GM23248 (cell line): Measurements from ENCODE around the gene CSRNP2. TPM values are rescaled to one million over a fixed set of nuclear protein-coding genes. Genes with fewer than 3 reads are reported as not detected.

Experiments
- DNase-seq: peaks from one replicate; pipeline ENCODE4 v3.0.0-alpha.2; 2015
- H2AFZ ChIP-seq: fragments of 200-600 bp; sonication (generic); 2 replicates; pipeline ENCODE4 v1.6.1; 2016; ENCODE audit warnings: antibody characterized with exemption
- H3F3A ChIP-seq: fragments of 200-600 bp; sonication (generic); 2 replicates; pipeline ENCODE4 v1.6.1; 2016; ENCODE audit warnings: mild to moderate bottlenecking, antibody characterized with exemption, mixed run types; ENCODE audit not compliant: insufficient read depth
- H3K27ac ChIP-seq: fragments of 200-600 bp; sonication (generic); 2 replicates; pipeline ENCODE4 v1.5.1; 2016; ENCODE audit warnings: mild to moderate bottlenecking
- H3K27me3 ChIP-seq: fragments of 200-600 bp; sonication (generic); replicated peaks from 2 replicates; pipeline ENCODE4 v1.6.1; 2016; ENCODE audit warnings: mild to moderate bottlenecking; ENCODE audit not compliant: insufficient read depth
- H3K36me3 ChIP-seq: fragments of 200-600 bp; sonication (generic); 2 replicates; pipeline ENCODE4 v1.6.1; 2016; ENCODE audit warnings: low read depth, mild to moderate bottlenecking
- H3K4me1 ChIP-seq: fragments of 200-600 bp; sonication (generic); 2 replicates; pipeline ENCODE4 v1.6.1; 2016; ENCODE audit warnings: mild to moderate bottlenecking; ENCODE audit not compliant: insufficient read depth
- H3K4me2 ChIP-seq: fragments of 200-600 bp; sonication (generic); one replicate; pipeline ENCODE4 v1.6.1; 2016; ENCODE audit warnings: mild to moderate bottlenecking; ENCODE audit not compliant: unreplicated experiment
- H3K4me3 ChIP-seq: fragments of 200-600 bp; sonication (generic); 2 replicates; pipeline ENCODE4 v1.5.1; 2016; ENCODE audit warnings: mild to moderate bottlenecking
- H3K79me2 ChIP-seq: fragments of 200-600 bp; sonication (generic); 2 replicates; pipeline ENCODE4 v1.6.1; 2016; ENCODE audit warnings: mild to moderate bottlenecking; ENCODE audit not compliant: insufficient read depth
- H3K9ac ChIP-seq: fragments of 200-600 bp; sonication (generic); 2 replicates; pipeline ENCODE4 v1.6.1; 2016; ENCODE audit warnings: mild to moderate bottlenecking
- H3K9me2 ChIP-seq: fragments of 200-600 bp; sonication (generic); 2 replicates; pipeline ENCODE4 v1.6.1; 2016; ENCODE audit warnings: mixed run types, mild to moderate bottlenecking, moderate library complexity; ENCODE audit not compliant: insufficient read depth
- H3K9me3 ChIP-seq: fragments of 200-600 bp; sonication (generic); one replicate; pipeline ENCODE4 v1.6.1; 2017; ENCODE audit warnings: low read depth
- H4K20me1 ChIP-seq: fragments of 200-600 bp; sonication (generic); 2 replicates; pipeline ENCODE4 v1.6.0; 2016; ENCODE audit not compliant: insufficient read depth
- EZH2 ChIP-seq: fragments of 200-600 bp; sonication (generic); IDR thresholded peaks from 2 replicates; pipeline ENCODE4 v1.6.1; 2018; ENCODE audit warnings: antibody characterized with exemption, mild to moderate bottlenecking; ENCODE audit not compliant: insufficient read depth, poor library complexity, severe bottlenecking
- EZH2phosphoT487 ChIP-seq: fragments of 200-600 bp; sonication (generic); IDR thresholded peaks from 2 replicates; pipeline ENCODE4 v1.6.1; 2018; ENCODE audit warnings: antibody characterized with exemption, moderate library complexity, mild to moderate bottlenecking, low read depth; ENCODE audit not compliant: insufficient read depth
- WGBS, 2 experiments: methylation state at CpG; one replicate each; pipeline ENCODE4 v1.1.6; 2015 to 2017; ENCODE audit warnings: low lambda C conversion rate in 2 of 2, low coverage in 1 of 2; ENCODE audit errors: missing lambda C conversion rate in 2 of 2; 5-methylcytosine and 5-hydroxymethylcytosine counted together
- in situ Hi-C: fragments of 300-500 bp; cut with MboI; formaldehyde crosslinking; loops from 2 replicates; pipeline ENCODE4 v1.15.0; 2020
- polyA plus RNA-seq: library from polyadenylated mRNA; unstranded; fragments of >200 nt; fragmentation: Nextera tagmentation; extraction: Ambion mirVana; gene quantifications from 2 replicates; pipeline ENCODE4 v1.2.1, GENCODE V29; 2016
- total RNA-seq: library from RNA; depleted of rRNA; stranded (reverse); fragments of >200 nt; shearing (Covaris generic); gene quantifications from 2 replicates; pipeline ENCODE4 v1.2.3, GENCODE V29; 2014

CSRNP2 gene
- total and polyA plus RNA-seq, 2 experiments from 2014 or later: 15.1 to 22.0 TPM

GRCh38 chr12:51021694-51022093 is 61.7 kb downstream of the CSRNP2 start:
- TF ChIP-seq EZH2: no peak
- no peak for TF ChIP-seq EZH2phosphoT487
- no peak for DNase-seq
- 0 out of 2 replicates have a peak, but pooled peaks cover 6% of the 10 kb centered on the region for H4K20me1 ChIP-seq
- H3K9ac ChIP-seq: no peak overlapping the region
- no peak overlapping the region for H3K4me2 ChIP-seq
- H3K79me2 ChIP-seq: peaks cover 82% of the 10 kb centered on the region
- no peak overlapping the region for H2AFZ ChIP-seq
- no peaks in the 10 kb centered on the region for H3K9me2 ChIP-seq
- peaks cover 15% of the 10 kb centered on the region for H3K4me1 ChIP-seq
- H3F3A ChIP-seq: peaks cover 29% of the 10 kb centered on the region
- H3K36me3 ChIP-seq: no peaks in the 10 kb centered on the region
- in situ Hi-C loops: no loop called here
- 56 to 73% methylated on average over 1 of the region's 1 CpG for WGBS, 2 experiments
- no peak overlapping the region for H3K27ac ChIP-seq
- H3K9me3 ChIP-seq: no peaks in the 10 kb centered on the region
- no peak overlapping the region for H3K4me3 ChIP-seq
- H3K27me3 ChIP-seq: no peaks in the 10 kb centered on the region

GRCh38 chr12:51020448-51021182 is 62.8 kb downstream of the CSRNP2 start:
- in situ Hi-C loops: no loop called here
- H3K27ac ChIP-seq: no peak overlapping the region
- H3K4me3 ChIP-seq: no peak overlapping the region
- H3K36me3 ChIP-seq: no peaks in the 10 kb centered on the region
- no peaks in the 10 kb centered on the region for H3K9me2 ChIP-seq
- no peaks in the 10 kb centered on the region for H3K9me3 ChIP-seq
- H3K27me3 ChIP-seq: no peaks in the 10 kb centered on the region
- H3K4me1 ChIP-seq: peaks cover 15% of the 10 kb centered on the region
- peaks cover 28% of the 10 kb centered on the region for H3F3A ChIP-seq
- no peak overlapping the region for H3K4me2 ChIP-seq
- H2AFZ ChIP-seq: no peak overlapping the region
- no peak overlapping the region for H3K9ac ChIP-seq
- no peak for DNase-seq
- WGBS, 2 experiments: 86 to 88% methylated on average over 7 of the region's 7 CpGs
- peaks cover 88% of the 10 kb centered on the region for H3K79me2 ChIP-seq
- H4K20me1 ChIP-seq: 0 out of 2 replicates have a peak, but pooled peaks cover 6% of the 10 kb centered on the region
- TF ChIP-seq EZH2 (no peak), EZH2phosphoT487 (no peak)

GRCh38 chr12:51019927-51020326 is 63.5 kb downstream of the CSRNP2 start:
- Histone ChIP-seq H3K79me2 (peaks cover 91% of the 10 kb centered on the region), H3K36me3 (no peaks in the 10 kb centered on the region), H3K9me2 (no peaks in the 10 kb centered on the region), H4K20me1 (0 out of 2 replicates have a peak, but pooled peaks cover 6% of the 10 kb centered on the region), H3K27me3 (no peaks in the 10 kb centered on the region), H3K4me3 (no peak overlapping the region), H2AFZ (no peak overlapping the region), H3K9me3 (no peaks in the 10 kb centered on the region), H3F3A (peaks cover 21% of the 10 kb centered on the region), H3K9ac (no peak overlapping the region), H3K27ac (no peak overlapping the region), H3K4me2 (no peak overlapping the region), H3K4me1 (peaks cover 9% of the 10 kb centered on the region)
- no peak for DNase-seq
- no peak for TF ChIP-seq EZH2phosphoT487
- TF ChIP-seq EZH2: no peak
- WGBS, 2 experiments: 97 to 98% methylated on average over 2 of the region's 2 CpGs
- in situ Hi-C loops: no loop called here

GRCh38 chr12:51018956-51019355 is 64.4 kb downstream of the CSRNP2 start:
- H3F3A ChIP-seq: peaks cover 12% of the 10 kb centered on the region
- H3K27ac ChIP-seq: no peak overlapping the region
- no peak overlapping the region for H3K4me2 ChIP-seq
- no peaks in the 10 kb centered on the region for H3K27me3 ChIP-seq
- H3K4me3 ChIP-seq: no peak overlapping the region
- H3K4me1 ChIP-seq: peaks cover 6% of the 10 kb centered on the region; the same call in 1 of the 2 replicates
- no peaks in the 10 kb centered on the region for H3K36me3 ChIP-seq
- H4K20me1 ChIP-seq: 0 out of 2 replicates have a peak, but pooled peaks cover 6% of the 10 kb centered on the region
- H3K79me2 ChIP-seq: peaks cover 100% of the 10 kb centered on the region
- H2AFZ ChIP-seq: no peak overlapping the region
- in situ Hi-C loops: no loop called here
- 95 to 97% methylated on average over 2 of the region's 2 CpGs for WGBS, 2 experiments
- DNase-seq: no peak
- H3K9ac ChIP-seq: no peak overlapping the region
- TF ChIP-seq EZH2phosphoT487 (no peak), EZH2 (no peak)
- no peaks in the 10 kb centered on the region for H3K9me2 ChIP-seq
- H3K9me3 ChIP-seq: no peaks in the 10 kb centered on the region
